GM19238 (cell line): ENCODE data around the gene MCTP2.
"Not testable (repeated sequence)": the region's sequence is repeated elsewhere in the genome, so short reads cannot be mapped to it uniquely, and the experiment has no call there.

Source experiments
- DNase-seq: peaks from one replicate; pipeline ENCODE4 v3.0.0; 2011; ENCODE audit warnings: low spot score; ENCODE audit not compliant: insufficient read length

MCTP2 gene

DNA sequence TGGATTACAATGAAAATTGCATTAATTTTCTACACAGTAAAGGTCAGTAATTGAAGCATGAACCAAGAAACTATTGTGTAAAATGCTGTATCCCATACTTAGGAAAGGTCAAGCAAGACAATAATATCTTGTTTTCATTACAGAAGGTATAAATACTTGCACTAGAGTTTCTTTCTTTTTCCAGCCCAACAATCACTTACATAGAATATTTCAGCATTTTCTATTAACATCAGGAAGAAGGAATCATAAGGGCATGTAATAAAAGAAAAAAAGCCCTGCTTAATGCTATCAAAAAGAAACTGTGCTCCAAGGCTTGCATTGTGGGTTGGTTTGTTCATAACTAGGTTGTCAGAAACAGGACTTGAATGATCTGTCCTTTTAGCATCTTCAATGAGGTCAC, 215.1 kb downstream of the MCTP2 start:
- DNase-seq: no peak

DNA sequence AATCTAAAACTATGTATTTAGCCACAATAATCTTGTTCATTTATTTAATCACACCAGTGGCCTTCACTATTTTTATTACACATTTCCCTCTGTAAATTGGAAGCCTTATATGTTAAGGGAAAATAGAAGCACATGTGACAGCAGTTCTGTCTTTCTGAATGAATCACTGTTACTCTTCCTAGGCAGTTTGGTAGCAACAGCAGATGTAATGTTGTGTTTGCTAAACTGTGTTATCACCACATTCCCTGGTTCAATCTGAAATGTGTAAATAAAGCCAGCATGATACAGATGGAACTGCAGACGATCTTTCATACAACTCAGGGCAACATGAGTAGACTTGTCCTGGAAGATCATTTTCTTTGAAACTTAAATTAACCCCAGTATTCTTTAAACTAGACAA, 220.1 kb downstream of the MCTP2 start:
- DNase-seq: no peak

GRCh38 chr15:94453227-94453988, 222.0 kb downstream of the MCTP2 start:
- DNase-seq: no peak

DNA sequence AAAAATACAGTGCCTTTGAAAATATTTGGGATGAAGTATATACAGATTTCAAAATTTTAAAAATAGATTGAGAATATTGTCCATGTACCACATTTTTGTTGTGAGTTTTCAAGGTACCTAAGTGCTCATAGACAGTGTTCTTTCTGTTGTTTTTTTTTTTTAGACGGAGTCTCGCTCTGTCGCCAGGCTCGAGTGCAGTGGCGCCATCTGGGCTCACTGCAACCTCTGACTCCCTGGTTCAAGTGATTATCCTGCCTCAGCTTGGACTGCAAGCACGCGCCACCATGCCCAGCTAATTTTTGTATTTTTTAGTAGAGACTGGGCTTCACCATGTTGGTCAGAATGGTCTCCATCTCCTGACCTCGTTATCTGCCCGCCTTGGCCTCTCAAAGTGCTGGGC, 223.9 kb downstream of the MCTP2 start:
- DNase-seq: no peak

- DNase-seq: no peak
Observed at GRCh38 chr15:94456226-94456625, 224.9 kb downstream of the MCTP2 start.

- no peak for DNase-seq
Observed at GRCh38 chr15:94457661-94458060, 226.3 kb downstream of the MCTP2 start.

GRCh38 chr15:94460624-94461023, 229.3 kb downstream of the MCTP2 start:
- no peak for DNase-seq

- DNase-seq: no peak
Observed at GRCh38 chr15:94467034-94467433, 235.7 kb downstream of the MCTP2 start.

- no peak for DNase-seq
Observed at GRCh38 chr15:94470492-94470891, 239.1 kb downstream of the MCTP2 start.

GRCh38 chr15:94476686-94477085, 245.3 kb downstream of the MCTP2 start:
- DNase-seq: no peak

DNA sequence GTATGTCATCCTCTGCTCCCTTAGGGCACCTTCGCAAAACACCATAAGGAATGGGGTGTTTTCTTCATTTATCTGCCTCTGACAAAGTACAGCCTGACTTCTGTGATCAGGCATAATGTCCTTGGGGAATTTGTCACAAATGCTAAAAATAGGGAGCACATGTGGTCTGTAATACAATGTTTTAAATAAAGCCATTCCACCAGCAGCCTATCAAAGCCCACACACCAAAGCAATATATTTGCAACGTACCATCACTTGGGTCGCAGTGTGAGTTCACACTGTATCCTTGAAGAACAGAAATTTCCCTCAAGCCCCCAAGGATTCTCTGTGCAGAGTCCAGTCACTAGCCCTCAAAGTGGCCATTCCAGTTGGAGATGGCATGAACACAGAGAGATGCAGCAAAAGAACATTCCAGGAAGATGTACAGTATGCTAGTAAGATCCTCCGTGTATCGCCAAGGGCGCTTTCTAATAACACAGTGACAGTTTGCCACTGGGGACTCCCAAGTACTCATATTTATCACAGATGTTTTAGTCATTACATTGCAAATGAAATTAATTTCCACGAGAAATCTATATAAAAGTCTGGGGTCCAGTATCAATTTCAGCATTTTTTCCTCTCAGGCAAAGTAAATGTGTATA, 246.7 kb downstream of the MCTP2 start:
- no peak for DNase-seq

- DNase-seq: peak; percentile 2
Observed at GRCh38 chr15:94478763-94479162, 247.4 kb downstream of the MCTP2 start.

DNA sequence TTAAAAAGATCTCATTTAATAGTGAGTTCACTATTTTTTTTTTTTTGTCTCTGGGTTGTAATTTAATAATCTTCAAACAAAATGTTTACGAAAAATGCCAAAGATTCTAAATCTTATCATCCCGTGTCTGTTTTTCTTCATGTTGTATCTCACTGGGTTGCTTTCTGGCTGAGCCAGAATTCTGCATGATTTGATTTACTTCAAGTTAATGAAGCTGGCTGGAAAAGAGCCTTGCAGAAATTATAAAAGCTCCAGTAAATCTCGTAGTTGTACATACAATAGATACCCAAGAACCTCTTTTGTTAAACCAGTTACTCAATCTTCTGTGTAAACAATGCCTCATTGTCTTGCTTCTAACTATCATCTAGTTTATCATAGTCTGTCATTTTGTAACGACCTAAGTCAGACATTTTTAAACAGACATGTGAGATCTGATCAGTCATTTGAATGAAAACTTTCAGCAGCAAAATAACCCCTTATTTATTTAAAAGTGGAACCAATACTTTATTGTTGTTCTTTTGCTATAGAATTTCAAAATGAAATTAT, 249.0 kb downstream of the MCTP2 start:
- no peak for DNase-seq

- DNase-seq: no peak
Observed at GRCh38 chr15:94485148-94485719, 253.9 kb downstream of the MCTP2 start.

GRCh38 chr15:94487635-94488034, 256.3 kb downstream of the MCTP2 start:
- no peak for DNase-seq

DNA sequence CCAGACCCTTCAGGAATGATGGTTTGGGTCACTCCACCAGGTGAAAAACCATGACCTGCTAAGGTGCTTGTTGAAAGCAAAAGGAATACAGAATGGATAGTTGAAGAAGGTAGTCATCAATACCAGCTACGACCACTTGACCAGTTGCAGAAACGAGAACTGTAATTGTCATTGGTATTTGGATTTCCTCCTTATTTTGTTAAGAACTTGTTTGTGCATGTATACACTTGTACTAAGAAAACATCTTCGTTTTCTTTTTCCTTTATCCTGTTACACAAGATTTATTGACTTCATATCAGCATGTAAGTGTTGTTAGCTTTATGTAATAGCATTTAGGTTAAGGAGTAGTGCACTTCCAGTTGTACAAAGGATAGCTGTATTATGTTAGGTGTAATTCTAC, 261.8 kb downstream of the MCTP2 start:
- DNase-seq: no peak

- DNase-seq: not testable (repeated sequence)
Observed at GRCh38 chr15:94493586-94493985, 262.2 kb downstream of the MCTP2 start.

GRCh38 chr15:94494732-94495131, 263.4 kb downstream of the MCTP2 start:
- DNase-seq: no peak

DNA sequence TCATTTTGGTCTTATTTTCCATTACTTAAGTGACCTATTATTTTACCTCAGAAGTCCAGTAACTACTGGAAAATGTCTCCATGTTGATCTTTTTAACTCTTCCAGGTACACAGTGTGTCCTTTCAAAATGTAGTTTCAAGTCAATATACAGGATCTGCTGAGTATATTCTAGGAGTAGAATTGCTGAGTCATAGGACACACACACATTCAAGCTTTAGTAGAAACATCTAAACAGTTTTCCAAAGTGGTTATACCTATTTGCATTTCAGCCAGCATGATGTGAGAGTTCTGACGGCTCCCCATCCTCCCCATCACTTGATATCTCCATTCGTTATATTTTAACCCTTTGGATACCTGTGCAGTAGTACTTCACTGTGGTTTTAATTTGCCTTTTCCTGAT, 271.9 kb downstream of the MCTP2 start:
- no peak for DNase-seq

- DNase-seq: no peak
Observed at GRCh38 chr15:94509259-94509658, 277.9 kb downstream of the MCTP2 start.

DNA sequence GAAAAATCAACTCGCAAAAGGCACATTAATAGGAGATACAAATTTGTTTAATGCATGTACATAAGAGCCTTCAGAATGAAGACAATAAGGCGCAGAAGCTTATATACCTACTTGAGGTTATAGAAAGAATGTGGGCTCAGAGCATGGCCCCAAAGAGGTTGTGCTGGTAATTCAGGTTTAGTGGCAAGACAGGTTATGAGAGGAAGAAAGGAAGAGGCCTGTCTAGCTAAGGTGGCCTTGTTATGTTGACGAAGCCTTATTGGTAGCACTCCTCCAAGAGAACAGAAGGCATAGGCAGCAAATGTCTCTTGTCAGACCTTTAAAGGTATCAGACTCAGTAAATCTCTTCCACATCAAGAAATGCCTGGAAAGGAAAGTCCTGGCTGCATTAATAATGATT, 290.8 kb downstream of the MCTP2 start:
- DNase-seq: no peak

- DNase-seq: no peak
Observed at GRCh38 chr15:94523873-94524272, 292.5 kb downstream of the MCTP2 start.

DNA sequence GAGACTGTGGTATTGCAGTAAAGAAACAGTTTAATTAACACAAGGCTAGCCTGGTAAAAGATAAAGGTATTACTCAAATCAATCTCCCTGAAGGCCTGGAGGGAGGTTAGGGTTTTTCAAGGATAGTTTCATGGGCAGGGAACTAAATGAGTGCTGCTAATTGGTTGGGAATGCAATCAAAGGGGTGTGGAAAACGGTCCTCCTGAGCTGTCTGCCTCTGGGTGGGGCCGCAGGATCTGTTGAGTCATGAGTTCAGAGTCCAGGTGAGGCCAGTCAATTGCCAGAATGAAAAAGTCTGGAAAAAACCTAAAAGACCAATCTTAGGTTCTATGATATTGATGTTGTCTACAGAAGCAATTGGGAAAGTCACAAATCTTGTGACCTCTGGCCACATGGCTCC, 293.2 kb downstream of the MCTP2 start:
- DNase-seq: no peak
